AG08395 (cell line): ENCODE measurements around the gene DHRS2.
"Not testable (repeated sequence)": the region's sequence is repeated elsewhere in the genome, so short reads cannot be mapped to it uniquely, and the experiment has no call there.

ENCODE experiments used
- DNase-seq: peaks from one replicate; pipeline ENCODE4 v3.0.0; 2012; ENCODE audit warnings: mixed read lengths, low spot score

The DHRS2 gene, protein sequence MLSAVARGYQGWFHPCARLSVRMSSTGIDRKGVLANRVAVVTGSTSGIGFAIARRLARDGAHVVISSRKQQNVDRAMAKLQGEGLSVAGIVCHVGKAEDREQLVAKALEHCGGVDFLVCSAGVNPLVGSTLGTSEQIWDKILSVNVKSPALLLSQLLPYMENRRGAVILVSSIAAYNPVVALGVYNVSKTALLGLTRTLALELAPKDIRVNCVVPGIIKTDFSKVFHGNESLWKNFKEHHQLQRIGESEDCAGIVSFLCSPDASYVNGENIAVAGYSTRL

GRCh38 chr14:23636317-23637211, at the start of gene DHRS2:
TSS of gene DHRS2 (plus strand) at chr14:23636364. CDS start at chr14:23638865, 2,501 bp downstream.
- no peak for DNase-seq

DNA sequence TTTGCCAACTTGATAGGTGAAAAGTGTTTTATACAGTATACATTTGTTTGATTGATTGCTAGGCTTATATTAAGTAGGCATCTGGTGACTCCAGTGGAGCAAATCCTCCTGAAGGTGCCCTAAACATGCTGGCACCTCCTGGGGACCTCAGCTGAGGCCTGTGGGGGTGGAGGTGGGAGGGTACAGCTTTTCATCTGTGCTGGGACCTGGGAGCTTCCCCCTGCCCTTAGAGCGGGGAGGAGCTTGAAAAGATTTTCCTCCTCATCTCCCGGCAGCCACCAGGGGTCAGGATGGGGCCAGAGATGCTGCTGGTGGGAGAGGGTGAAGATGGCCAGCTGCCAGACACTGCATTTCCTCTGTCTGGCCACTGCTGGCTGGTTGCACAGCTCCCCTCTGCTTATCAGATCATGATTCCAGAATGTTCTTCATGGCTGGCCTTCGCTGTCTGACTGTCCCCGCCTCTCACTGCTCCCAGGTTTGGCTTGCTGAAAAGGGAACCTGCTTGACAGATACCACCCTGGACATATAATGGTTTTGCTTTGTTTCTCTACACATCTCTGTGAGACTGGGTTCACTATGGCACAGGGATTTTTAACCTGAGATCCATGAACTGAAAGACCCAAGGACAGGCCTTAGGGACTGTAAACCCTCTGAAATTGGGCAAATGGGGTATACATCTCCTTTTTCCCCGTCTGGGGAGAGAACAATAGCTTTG, 47.1 kb upstream of the DHRS2 start:
- peak; percentile 88 for DNase-seq

- DNase-seq, result no peak
Measured at GRCh38 chr14:23589606-23590005, 46.6 kb upstream of the DHRS2 start.

DNA sequence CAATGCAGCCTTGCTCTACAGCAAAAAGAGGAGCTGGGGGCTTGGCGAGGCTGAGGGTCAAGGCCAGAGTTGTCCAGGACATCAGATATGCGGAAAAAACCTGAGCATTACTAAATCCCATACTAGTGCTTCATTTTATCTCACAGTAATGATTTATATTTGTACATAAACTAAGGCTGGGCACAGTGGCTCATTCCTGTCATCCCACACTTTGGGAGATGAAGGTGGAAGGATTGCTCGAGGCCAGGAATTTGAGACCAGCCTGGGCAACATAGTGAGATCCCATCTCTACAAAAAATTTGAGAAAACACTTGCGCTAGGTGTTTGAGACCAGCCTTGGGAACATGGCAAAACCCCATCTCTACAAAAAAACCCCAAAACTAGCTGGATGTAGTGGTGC, 46.0 kb upstream of the DHRS2 start:
- no peak for DNase-seq

- not testable (repeated sequence) for DNase-seq
Measured at GRCh38 chr14:23594191-23594590, 42.0 kb upstream of the DHRS2 start.

DNA sequence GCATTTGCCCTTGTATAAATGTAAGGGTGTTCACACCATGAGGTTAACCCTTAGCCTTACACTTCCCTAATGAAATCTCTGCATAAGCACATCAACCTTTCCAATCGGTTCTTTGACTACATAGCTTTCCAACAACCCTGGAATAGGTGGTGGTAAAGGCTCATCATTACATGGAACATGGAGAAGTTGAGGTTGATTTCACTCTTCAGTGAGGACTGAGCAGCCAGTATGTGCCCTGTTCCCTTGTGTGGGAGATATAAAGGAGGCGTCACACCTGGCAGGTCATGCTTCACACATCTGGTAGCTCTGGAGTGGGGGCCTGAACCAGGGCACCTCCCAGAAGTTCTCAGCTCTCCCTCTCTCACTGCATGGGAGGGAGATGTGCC, 35.8 kb upstream of the DHRS2 start:
- DNase-seq, result no peak

DNA sequence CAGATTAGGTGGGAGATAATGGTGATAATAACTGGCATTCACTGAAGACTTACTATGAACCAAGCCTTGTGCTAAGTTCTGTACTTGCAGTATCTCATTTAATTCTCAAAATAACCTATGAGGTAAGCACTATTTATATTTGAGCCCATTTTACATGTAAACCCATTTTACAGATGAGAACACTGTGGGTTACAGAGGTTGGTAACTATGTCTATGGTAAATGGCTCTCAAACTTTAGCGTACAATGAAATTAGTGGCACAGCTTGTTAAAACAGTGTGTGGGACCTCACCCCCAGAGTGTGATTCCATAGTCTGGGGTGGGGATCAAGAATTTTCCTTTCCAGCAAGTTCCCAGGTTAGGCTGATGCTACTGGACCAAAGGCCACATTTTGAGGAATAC, 35.4 kb upstream of the DHRS2 start:
- DNase-seq, result no peak

GRCh38 chr14:23601424-23601823, 34.7 kb upstream of the DHRS2 start:
- no peak for DNase-seq

- DNase-seq, result no peak
Measured at GRCh38 chr14:23601845-23602180, 34.4 kb upstream of the DHRS2 start.

GRCh38 chr14:23602181-23603095, 33.7 kb upstream of the DHRS2 start:
- DNase-seq, result no peak

DNA sequence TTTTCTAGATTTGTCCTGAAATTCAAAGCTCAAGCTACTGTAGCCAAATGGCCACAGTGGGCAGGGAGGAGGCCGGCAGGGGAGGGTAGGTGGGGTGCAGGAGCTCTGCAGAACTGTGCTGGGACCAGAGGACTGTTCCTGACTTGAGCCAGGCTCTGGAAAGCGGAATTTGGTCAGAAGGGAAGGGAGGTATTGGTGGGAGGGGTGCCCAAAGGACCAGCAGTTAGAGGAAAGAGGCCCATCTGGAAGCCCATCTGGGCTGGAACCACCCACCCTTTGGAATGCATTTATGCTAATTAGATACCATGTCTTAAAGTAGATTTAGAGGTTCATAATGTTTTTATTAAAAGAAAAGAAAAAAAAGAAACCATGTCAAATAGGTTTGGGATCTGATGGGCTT, 33.1 kb upstream of the DHRS2 start:
- no peak for DNase-seq

- no peak for DNase-seq
Measured at GRCh38 chr14:23604148-23604547, 32.0 kb upstream of the DHRS2 start.

- DNase-seq, result no peak
Measured at GRCh38 chr14:23604675-23605170, 31.4 kb upstream of the DHRS2 start.

DNA sequence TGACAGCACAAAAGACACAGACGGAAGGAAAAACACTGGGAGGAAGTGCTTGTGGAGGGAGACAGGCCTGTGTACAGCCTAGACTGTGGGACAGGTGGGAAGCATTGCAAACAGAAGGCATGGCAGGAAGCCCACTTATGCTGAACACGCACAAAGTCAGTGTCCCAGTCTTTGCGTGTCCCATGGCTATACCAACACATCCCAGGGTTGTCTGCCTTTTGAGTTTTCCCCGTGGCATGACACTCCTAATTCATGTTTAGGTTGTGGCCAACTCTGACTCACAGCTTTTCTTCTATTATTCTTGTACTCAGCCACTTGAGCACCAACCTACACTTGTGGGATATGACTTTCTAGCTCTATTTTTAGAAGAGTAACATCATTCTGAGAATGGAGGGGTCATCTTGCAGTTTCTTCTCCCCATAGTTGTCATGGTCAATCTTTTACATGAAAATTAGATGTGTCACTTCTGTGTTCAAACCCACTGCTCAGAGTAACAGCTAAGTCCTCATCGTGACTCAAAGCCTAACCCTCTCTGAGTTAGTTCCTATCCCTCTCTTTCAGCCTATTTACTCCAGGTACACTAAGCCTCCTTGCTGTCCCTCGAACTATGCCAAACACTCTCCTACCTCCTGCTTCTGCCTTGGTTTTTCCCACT, 30.1 kb upstream of the DHRS2 start:
- DNase-seq, result peak; percentile 7

DNA sequence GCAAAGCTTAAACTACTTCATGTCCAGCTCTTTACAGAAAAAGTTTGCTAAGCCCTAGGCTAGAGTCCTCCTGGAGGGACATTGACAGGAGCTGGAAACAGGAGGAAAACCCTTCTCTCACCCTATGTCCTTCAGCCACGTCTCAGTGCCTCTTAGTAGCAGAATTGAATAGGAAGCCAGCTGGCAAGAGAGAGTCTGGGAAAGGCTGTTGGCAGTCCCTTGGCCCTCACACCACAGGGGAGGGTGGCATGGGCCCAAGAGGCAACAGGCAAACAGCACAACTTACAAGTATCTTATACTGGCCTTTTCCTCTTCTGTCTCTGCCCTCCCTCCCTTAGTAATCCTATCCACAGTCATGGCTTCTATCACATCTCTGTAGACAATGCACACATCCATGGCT, 27.7 kb upstream of the DHRS2 start:
- no peak for DNase-seq

DNA sequence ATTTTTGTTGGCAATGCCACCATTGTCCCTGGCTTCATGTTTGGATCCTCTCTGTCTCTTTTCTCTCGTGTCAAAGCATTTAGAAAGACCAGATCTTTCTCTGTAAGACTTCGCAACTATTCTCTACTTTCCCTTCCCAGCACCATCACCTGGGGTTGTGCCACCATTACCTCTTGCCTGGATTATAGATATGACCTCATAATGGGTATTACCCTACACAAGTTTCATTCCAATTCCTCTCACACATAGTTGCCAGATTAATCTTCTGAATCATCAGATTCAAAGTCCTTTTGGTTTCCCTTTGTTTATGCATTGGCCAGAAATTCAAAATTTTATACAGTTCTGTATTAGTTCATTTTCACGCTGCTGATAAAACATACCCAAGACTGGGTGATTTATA, 27.2 kb upstream of the DHRS2 start:
- DNase-seq, result no peak

GRCh38 chr14:23609411-23610089, 26.6 kb upstream of the DHRS2 start:
- DNase-seq, result not testable (repeated sequence)

DNA sequence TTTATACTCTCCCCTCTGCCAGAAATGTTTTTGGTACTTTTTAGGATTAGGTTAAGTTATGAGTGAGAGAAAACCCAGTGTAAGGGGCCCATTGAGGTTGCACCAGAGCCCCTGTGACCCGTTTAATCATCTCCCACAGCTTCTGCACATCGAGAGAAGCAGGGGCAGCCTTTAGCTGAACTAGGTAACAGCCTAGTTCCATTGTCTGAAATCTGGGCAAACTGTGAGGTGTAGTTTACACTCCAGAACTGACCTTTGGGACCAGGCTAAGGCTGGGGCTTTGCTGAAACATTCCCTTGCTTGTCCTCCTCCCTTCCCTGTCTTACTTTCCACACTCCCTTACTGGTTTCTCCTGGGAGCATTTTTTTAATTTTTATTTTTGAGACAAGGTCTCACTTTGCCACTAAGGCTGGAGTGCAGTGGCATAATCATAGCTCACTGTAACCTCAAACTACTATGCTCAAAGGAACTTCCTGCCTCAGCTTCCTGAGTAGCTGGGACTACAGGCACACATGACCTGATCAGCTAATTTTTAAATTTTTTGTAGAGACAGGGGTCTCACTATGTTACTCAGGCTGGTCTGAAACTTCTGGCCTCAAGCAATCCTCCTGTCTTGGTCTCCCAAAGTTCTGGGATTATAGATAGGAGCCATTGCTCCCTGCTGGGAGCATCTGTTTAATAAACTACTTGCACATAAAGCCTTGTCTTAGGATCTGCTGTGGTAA, 25.9 kb upstream of the DHRS2 start:
- DNase-seq, result no peak

DNA sequence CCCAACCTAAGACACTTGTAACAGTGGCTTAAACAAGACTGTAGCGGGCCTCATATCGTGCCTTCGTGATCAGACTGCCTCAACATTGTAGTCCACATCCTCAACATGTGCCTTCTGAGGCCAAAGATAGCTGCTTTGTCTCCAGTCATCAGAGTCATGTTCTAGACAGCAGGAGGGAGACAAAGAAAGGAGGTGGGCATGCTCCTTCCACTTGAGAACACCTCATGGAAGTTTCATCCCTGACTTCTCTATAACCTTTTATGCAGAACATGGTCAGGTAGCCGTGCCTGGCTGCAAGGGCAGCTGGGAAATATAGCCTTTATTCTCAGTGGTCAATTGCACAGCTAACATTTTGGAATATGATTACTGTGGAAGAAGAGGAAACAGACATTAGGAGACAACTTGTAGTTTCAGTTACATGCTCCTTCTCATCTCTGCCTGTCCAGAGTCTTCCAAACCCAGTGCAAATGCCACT, 25.3 kb upstream of the DHRS2 start:
- no peak for DNase-seq

GRCh38 chr14:23612354-23612732, 23.8 kb upstream of the DHRS2 start:
- no peak for DNase-seq
